DMS 273 treated with DMSO at 0.1 percent for 48 hours (cell line): ENCODE data around the gene IL2RG.

Source experiments
- DNase-seq: peaks from one replicate; lab custom pipeline; 2025; lab: John Stamatoyannopoulos, UW

The IL2RG gene

DNA sequence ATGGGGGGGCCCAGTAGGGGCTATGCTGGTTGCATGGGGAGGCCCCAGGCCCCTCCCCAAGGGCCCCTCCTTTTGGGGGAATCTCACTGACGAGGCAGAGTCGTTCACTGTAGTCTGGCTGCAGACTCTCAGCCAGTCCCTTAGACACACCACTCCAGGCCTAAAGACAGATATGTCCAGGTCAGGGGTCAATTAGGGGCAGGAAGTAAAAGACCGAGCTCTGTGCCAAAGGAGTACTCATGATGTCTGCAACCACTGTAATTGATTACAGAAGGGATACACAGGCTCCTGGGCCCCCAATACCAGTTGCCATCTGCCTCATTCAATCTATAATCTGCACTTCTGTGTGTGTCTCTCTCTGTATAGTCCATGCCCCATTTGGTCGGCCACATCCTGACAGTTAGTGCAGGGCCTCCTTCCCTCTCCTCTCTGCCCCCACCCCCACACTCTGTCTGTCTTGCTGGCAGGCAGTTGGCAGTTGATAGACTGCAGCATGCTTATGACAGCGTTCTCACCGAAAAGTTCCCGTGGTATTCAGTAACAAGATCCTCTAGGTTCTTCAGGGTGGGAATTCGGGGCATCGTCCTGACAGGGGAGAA lies 3.5 kb downstream of the IL2RG start:
- DNase-seq, result no peak

DNA sequence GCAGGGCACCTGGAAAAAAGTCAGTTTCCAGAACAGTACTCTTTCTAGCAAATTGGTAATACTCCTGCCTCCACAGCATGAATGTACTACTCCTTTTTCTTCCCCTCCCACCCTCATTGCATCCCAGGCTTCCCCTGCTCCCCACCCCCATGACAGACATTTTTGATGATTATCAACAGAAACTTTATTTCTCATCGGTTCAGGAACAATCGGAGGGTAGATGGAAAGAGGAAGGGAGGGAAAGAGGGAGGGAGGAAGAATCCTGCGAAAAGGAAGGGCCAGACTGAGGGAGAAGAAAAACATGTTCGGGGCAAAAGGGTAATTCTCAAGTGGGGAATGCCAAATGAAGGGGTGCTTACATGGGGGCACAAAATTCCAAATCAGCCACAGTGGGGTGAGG lies 4.1 kb downstream of the IL2RG start:
- DNase-seq, result no peak

DNA sequence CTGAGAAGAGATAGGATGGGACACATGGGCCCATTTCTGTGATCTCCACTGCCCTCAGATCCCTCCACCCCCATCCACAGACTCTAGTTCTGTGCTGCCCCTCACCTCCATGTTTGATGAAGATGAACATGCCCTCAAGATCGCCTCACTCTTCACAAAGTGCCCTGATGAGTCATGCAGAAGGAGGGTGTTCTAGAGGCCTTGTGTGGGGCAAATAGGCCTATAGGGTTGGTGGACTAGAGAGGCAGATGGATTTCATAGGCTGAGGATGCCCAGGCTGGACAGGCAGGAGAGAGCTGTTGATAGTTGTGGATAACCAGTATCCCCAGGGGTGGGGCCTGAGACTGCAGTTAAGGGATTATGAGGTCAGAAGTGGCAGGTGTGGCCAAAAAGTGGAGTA lies 5.0 kb downstream of the IL2RG start, which contains the start of gene CXorf65:
Gene CXorf65 (minus strand): TSS at position 314 of the 400 bp plus-strand sequence. CDS start 184 bp downstream, at position 130.
- DNase-seq, result no peak

DNA sequence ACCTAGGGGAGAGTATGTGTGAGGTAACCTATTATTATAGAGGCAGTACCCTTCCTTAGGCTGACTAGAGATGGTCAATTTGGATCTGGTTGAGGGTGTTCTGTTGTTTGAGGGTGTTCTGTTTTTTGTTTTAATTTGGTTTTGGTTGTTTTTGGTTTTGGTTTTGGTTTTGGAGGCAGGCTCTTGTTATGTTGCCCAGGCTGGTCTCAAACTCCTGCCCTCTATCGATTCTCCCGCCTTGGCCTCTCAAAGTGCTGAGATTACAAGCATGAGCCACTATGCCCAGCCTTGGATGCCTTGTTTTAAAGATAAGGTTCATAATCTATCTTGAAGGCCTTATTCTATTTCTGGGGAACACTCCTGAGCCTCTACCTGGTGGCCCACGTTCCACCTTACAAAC lies 5.7 kb downstream of the IL2RG start:
- no peak for DNase-seq

DNA sequence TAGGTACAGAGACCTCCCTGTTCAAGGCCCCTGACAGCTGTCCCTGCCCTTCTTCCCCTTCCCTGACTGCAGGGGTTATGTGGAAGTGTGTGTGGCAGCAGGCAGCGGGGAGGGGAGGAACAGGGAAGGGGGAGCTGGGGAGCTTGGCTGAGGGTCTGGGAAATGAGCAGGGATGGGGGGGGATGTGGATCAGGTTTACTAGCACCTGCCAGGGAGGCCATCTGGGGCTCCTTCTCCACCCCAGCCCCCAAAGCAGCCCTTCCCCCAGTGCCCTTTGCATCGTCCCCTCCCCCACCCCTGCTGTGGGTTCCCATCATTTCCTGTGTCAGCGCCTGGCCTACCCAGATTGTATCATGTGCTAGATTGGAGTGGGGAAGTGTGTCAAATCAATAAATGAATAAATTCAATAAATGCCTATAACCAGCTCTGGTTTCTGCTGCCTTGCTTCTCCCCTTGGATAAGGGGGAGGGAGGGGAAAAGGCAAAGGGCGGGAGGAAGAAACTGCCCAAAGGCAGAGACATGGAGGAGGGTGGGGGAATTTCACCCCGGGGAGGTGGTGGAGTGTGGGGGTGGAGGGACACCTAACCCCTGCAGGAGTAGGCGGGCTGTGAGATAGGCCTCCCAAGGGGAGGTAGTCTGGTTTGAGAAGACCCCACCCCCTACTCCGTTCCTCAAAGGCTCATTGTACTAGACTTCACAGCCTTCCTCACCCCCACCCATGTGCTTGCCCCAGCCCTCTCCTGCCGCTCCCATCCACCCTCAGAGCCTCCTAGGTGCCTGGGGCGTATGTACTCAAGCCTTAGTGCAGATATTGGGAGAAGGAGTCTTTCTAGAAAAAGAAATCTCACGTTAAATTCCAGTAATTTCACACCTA lies 8.0 kb downstream of the IL2RG start:
- no peak for DNase-seq

DNA sequence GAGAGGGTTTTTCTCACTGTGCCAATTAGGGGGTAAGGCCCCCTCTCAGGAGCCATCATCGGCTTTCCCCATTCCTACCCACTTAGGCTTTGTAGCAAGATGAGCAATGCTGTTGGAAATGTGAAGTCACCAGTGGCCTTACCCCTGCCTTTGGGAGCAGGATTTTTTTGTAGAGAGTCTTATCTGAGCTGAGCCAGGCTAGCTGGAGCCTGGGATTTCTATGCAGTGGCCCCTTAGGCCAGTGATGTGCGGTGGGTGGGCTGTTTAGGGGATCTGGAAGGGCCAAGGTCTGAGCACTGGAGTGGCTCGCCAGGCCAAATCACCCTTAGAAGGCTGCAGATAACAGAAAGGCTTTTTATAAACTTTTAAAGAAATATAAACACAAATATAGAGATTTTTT lies 9.1 kb downstream of the IL2RG start:
- no peak for DNase-seq

DNA sequence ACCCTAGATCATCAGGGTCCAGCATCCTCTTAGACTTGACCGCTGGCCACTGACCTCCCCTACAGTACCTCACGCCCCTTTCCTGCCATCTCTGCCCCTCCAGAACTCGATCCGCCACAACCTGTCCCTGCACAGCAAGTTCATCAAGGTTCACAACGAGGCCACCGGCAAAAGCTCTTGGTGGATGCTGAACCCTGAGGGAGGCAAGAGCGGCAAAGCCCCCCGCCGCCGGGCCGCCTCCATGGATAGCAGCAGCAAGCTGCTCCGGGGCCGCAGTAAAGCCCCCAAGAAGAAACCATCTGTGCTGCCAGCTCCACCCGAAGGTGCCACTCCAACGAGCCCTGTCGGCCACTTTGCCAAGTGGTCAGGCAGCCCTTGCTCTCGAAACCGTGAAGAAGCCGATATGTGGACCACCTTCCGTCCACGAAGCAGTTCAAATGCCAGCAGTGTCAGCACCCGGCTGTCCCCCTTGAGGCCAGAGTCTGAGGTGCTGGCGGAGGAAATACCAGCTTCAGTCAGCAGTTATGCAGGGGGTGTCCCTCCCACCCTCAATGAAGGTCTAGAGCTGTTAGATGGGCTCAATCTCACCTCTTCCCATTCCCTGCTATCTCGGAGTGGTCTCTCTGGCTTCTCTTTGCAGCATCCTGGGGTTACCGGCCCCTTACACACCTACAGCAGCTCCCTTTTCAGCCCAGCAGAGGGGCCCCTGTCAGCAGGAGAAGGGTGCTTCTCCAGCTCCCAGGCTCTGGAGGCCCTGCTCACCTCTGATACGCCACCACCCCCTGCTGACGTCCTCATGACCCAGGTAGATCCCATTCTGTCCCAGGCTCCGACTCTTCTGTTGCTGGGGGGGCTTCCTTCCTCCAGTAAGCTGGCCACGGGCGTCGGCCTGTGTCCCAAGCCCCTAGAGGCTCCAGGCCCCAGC lies 10.5 kb downstream of the IL2RG start:
- DNase-seq, result no peak

DNA sequence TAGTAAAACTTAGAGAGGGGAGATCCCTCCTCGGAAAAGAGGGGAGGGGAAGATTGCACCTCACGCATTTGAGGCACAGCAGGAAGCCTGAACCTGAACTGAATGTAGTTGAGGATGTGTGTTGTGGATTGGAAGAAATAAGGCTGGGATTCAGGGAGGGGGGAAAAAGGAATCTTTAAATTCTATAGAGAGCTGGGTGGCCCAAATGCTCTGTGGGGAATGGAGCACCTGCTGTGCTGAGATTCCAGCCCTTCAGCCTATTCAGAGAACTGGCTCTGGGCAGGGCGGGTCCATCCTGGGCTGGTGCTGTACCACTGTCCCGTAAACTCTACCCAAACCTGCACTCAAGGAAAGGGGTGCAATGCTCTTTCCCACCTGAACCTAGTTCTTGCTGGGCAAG lies 11.6 kb downstream of the IL2RG start:
- DNase-seq, result no peak

DNA sequence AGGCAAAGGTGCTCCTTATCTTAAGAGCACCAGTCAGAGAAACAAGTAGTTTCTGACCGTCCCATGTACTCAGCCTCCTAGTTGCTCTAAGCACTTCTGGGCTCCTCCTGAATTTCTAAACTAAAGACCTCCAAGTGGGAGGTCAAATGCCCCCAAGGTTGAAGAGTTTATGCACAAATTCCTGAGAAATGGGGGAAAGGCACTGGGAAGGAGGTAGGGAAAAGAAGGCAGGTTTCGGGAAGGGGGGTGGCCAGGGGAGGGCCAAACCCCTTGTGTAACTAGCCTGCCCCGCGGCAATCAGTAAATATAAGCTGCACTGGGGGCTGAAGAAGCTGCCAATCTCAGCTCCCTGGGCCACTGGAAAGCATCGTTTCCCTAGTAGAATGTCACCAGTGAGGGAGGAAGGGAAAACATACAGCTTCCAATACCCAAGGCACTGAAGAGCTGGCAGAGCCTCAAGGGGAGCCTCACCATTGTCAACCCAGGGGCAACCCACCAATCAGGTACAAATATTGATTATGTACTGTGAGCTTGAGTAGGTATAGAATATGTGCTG lies 12.3 kb downstream of the IL2RG start:
- DNase-seq, result no peak

DNA sequence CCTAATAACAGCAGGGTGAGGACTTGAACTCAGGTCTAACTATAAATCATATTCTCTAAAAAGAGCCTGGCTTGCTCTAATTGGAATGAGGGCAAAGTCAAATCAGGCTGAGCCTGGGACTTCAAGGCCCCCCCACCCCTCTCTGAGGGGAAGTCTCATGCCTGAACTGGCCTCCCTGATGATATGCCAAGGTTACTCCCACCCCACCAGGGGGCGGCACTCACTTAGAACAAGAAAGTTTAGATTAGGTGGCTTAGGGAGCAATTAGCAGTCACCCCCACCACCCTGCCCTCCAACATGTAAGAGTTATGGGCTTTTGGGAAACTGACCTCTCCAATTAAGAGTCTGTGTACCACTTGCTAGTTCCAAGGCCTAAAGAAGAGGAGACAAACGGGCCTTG lies 13.1 kb downstream of the IL2RG start:
- DNase-seq, result peak; percentile 16

DNA sequence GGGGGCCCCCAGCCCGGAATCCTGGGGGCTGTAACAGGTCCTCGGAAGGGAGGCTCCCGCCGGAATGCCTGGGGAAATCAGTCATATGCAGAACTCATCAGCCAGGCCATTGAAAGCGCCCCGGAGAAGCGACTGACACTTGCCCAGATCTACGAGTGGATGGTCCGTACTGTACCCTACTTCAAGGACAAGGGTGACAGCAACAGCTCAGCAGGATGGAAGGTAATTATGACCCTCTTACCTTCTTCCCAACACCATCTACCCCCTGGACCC lies 14.7 kb downstream of the IL2RG start:
- DNase-seq, result no peak

DNA sequence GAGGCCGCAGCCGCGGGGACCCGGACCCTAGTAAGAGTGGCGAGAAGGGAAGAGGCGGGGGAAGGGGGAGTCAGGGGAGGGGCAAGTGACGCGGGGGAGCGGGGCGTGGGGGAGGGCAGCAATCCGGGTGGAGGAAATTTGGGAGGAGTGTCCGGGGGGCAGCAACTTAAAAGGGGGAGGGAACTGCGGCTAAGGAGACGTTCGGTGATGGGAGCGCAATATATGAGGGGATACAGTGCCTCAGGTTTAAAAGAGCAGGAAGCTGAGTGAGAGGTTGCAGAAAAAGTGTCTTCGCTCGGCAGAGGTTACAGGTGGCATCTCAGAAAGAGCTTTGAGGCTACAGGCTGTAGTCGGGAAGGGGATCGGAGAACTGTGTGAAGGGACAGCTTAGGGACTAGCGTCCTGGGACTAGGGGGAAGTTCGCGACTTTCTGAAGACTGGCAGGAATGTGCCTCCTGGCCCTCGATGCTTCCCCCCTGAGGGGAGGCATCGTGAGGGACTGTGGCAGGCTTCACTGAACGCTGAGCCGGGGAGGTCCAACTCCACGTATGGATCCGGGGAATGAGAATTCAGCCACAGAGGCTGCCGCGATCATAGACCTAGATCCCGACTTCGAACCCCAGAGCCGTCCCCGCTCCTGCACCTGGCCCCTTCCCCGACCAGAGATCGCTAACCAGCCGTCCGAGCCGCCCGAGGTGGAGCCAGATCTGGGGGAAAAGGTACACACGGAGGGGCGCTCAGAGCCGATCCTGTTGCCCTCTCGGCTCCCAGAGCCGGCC lies 15.2 kb downstream of the IL2RG start:
- peak; percentile 20 for DNase-seq

DNA sequence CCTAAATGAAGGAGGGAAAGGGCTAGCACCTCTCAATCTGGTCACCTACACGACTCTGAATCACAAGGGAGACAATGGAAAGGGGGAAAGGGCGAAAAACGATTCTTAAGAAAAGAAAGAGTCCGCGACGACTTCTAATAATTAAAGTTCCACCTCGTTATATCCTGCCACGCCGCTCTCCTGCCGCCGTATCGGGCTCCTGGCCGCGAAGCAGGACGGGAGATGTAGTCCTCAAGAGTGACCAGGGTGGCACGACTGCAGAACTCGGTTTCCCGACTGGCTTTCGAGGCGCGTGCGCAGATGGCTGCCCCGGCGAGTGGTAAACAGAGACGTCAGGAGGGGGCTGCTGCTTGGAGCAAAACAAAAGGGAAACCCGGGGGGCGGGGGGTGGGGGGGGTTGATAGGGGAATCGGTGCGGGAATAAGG lies 15.8 kb downstream of the IL2RG start, which contains the start of gene FOXO4:
Gene FOXO4 (plus strand): TSS at position 297 of the 426 bp plus-strand sequence. CDS start 678 bp downstream, outside the sequence.
- DNase-seq, result peak; percentile 55

DNA sequence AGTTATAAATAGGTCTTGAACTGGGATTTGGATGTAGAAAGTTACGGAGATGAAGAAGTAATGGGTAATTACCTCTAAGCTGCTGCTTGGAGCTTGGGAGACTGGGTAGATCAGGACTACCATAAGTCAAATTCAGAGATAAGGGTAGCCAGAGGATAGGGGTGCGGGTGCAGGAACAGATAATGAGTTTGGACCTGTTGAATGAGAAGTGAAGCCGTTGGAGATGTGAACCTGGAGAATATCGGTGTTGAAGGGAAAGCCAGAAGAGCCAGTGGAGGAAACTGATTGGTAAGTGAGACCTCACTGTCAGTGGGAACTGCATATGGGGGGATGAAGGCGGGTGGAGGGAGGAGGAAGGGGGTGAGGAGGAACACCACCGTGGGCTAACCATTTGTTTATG lies 16.3 kb downstream of the IL2RG start:
- no peak for DNase-seq

DNA sequence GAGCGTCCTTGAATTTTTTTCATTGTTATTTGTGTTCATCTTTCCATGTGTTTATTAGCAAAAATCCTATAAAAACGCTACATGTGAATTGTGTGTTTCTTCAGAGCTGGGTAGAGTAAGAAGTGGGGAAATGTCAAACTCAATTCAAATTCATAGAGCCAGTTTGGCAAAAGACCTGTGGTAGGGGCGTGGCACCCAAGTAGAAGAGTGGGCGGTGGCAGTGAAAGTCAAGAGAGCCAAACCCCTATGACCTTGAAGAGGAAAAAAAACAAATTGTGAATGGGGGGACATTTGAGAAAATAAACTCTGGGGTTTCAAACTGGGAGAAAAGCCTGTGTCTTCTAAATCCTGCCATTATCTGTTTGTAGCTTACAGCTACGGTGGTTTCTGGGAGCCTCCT lies 20.1 kb downstream of the IL2RG start:
- DNase-seq, result no peak

DNA sequence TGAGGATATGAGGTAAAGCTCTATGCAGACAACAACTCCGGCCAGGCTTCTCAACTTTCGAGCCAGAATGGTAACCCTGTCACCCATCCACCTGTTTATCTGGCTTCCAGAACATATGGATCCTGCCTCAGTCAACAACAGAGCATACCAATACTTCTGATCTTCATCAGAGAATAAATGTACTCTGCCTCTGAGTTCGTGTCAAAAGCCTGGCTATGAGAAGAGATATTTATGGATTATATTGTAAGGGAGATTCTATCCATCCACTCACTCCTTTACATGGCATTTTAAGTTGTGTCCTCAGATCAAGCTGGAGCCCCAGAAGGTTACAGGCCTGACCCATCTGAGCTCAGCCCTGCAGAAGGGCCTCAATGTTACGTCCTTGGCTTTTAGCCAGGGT lies 25.5 kb downstream of the IL2RG start:
- DNase-seq, result no peak

DNA sequence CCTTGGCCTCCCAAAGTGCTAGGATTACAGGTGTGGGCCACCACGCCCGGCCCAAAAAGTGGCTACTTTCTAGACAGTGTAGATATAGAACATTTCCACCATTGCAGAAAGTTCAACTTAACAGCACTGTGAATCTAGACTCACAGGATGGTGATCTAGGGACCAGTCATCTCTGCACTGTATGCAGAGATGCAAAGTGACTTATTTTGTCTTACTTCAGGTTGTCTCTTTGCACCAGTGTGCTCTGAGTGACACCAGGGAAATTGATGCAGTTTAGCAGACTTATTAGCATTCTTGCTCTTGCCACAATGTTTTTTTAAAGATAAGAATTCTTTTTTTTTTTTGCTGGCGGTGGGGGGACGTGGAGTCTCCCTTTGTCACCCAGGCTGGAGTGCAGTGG lies 28.6 kb downstream of the IL2RG start:
- no peak for DNase-seq

DNA sequence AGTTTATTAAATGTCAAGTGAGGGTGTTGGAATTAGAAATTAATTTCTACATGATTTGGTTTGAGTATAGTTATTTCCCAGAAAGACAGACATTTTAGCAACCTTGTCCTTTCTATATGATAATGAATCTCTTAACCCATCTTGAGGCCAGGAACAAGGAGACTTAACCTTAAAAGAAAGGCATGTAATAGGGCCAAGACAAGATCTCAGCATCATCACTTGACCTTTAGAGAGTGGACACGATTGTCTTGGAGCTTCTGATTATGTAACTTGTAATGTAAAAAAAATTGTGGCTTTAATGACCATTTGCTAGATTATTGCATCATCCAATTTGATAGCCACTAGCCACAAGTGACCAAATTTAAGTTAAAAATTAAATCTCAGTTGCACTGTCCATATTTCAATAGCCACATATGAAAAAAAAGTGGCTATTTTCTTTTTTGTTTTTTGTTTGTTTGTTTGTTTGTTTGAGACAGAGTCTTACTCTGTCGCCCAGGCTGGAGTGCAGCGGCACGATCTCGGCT lies 29.2 kb downstream of the IL2RG start:
- no peak for DNase-seq

DNA sequence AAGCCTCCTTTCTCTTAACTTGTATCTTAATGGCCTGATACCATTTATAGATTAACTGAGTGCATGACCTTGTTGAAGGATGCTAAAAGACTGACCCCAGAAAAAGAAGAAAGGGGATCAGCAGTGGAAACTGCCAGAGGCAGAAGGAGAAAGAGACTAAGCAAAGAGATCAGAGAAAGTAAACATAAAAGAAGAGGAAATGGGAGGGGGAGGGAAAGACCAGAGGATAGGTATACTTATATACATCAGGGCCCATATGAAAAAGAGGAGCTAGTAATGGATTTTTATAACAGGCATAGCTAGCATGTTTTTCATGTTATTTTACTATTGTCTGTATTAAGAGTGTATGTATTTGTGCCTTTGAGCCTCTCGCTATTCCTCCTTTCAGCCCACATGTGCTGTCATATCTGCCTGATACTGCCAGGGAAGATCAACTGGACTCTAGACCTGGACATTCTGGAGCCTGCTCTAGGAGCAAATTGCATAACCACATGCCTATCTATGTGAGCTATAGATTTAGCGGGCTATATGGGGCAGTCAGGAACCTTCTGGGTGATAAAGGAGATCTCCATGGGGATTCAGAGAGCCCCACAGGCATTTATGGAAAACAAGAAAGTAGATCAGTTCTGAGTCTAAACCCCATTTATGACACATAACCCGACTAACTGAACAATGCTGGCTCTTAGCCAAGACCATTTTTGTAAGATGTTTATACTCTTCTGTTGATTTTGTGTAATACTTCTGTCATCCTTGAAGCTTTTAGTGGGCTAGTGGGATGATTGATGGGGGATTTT lies 29.9 kb downstream of the IL2RG start:
- no peak for DNase-seq

DNA sequence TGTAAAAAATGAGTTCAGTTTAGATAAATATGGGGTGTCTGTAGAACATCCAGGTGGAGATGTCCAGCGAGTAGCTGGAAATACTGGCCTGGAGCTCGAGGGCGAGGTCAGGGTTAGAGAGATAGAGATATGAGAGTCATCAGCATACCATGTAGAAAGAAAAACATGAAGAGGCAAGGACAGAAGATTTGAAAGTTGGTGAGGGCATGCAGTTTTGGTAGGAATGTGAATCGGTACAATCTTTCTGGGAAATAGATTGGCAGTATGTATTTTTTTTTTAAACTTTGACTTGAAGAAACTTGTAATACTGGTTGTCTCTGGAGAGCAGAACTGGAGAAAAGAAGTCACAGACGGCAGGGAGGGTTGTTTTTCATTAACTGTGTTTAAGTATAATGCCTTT lies 40.8 kb downstream of the IL2RG start:
- DNase-seq, result no peak
